ENCODE measurements around the gene TBC1D2B.
"Not testable (repeated sequence)": the region's sequence is repeated elsewhere in the genome, so short reads cannot be mapped to it uniquely, and the experiment has no call there.

Gene TBC1D2B

GRCh38 chr15:77975332-77976094, 102.0 kb downstream of the TBC1D2B start:
- no peak for DNase-seq (ENCODE audit: low spot score)
- FAIRE-seq: no peak

GRCh38 chr15:77974416-77975331, 102.8 kb downstream of the TBC1D2B start:
- no peak for FAIRE-seq
- no peak for DNase-seq (ENCODE audit: low spot score)

GRCh38 chr15:77974098-77974414, 103.5 kb downstream of the TBC1D2B start:
- FAIRE-seq (no peak), DNase-seq (ENCODE audit: low spot score) (peak; percentile 14)

GRCh38 chr15:77973273-77974097, 104.0 kb downstream of the TBC1D2B start:
- not testable (repeated sequence) for DNase-seq (ENCODE audit: low spot score); FAIRE-seq

GRCh38 chr15:77972706-77973105, 104.8 kb downstream of the TBC1D2B start:
- FAIRE-seq; DNase-seq (ENCODE audit: low spot score): not testable (repeated sequence)

- FAIRE-seq; DNase-seq (ENCODE audit: low spot score): not testable (repeated sequence)
Observed at GRCh38 chr15:77971875-77972274, 105.6 kb downstream of the TBC1D2B start.

- not testable (repeated sequence) for DNase-seq (ENCODE audit: low spot score); FAIRE-seq
Observed at GRCh38 chr15:77970813-77971360, 106.6 kb downstream of the TBC1D2B start.

- FAIRE-seq (no peak), DNase-seq (ENCODE audit: low spot score) (no peak)
Observed at GRCh38 chr15:77969055-77969454, 108.5 kb downstream of the TBC1D2B start.

GRCh38 chr15:77967798-77968197, 109.7 kb downstream of the TBC1D2B start:
- DNase-seq (ENCODE audit: low spot score): no peak
- FAIRE-seq: no peak

GRCh38 chr15:77967235-77967615, 110.3 kb downstream of the TBC1D2B start:
- DNase-seq (ENCODE audit: low spot score); FAIRE-seq: not testable (repeated sequence)

GRCh38 chr15:77966540-77967234, 110.8 kb downstream of the TBC1D2B start:
- FAIRE-seq: no peak
- DNase-seq (ENCODE audit: low spot score): peak; percentile 38

GRCh38 chr15:77964193-77964592, 113.3 kb downstream of the TBC1D2B start:
- no peak for FAIRE-seq
- DNase-seq (ENCODE audit: low spot score): no peak

GRCh38 chr15:77959432-77959879, 118.1 kb downstream of the TBC1D2B start:
- peak; percentile 31 for DNase-seq (ENCODE audit: low spot score)
- no peak for FAIRE-seq

GRCh38 chr15:77958716-77959431, 118.6 kb downstream of the TBC1D2B start:
- not testable (repeated sequence) for FAIRE-seq; DNase-seq (ENCODE audit: low spot score)

GRCh38 chr15:77958021-77958420, 119.5 kb downstream of the TBC1D2B start:
- not testable (repeated sequence) for DNase-seq (ENCODE audit: low spot score); FAIRE-seq

GRCh38 chr15:77953926-77954325, 123.6 kb downstream of the TBC1D2B start:
- peak; percentile 44 for DNase-seq (ENCODE audit: low spot score)
- FAIRE-seq: not testable (repeated sequence)

GRCh38 chr15:77952928-77953446, 124.5 kb downstream of the TBC1D2B start:
- FAIRE-seq: not testable (repeated sequence)

GRCh38 chr15:77951105-77951786, 126.3 kb downstream of the TBC1D2B start:
- FAIRE-seq; DNase-seq (ENCODE audit: low spot score): not testable (repeated sequence)

More at GRCh38 chr15:77952928-77953446, 124.5 kb downstream of the TBC1D2B start:
- not testable (repeated sequence) for DNase-seq (ENCODE audit: low spot score)

- not testable (repeated sequence) for FAIRE-seq; DNase-seq (ENCODE audit: low spot score)
Observed at GRCh38 chr15:77950470-77950869, 127.0 kb downstream of the TBC1D2B start.
